Stimulated activated CD4-positive, alpha-beta T cell treated with anti-CD3 and anti-CD28 coated beads, Interleukin-2, amount 100 ng/mL, for 4 hours (primary cell): ENCODE data around the gene TYW1.
"Not testable (repeated sequence)": the region's sequence is repeated elsewhere in the genome, so short reads cannot be mapped to it uniquely, and the experiment has no call there.

Source experiments
- DNase-seq: peaks from one replicate; pipeline ENCODE4 v3.0.0-alpha.2; 2020; ENCODE audit warnings: low read depth

TYW1 gene

DNA sequence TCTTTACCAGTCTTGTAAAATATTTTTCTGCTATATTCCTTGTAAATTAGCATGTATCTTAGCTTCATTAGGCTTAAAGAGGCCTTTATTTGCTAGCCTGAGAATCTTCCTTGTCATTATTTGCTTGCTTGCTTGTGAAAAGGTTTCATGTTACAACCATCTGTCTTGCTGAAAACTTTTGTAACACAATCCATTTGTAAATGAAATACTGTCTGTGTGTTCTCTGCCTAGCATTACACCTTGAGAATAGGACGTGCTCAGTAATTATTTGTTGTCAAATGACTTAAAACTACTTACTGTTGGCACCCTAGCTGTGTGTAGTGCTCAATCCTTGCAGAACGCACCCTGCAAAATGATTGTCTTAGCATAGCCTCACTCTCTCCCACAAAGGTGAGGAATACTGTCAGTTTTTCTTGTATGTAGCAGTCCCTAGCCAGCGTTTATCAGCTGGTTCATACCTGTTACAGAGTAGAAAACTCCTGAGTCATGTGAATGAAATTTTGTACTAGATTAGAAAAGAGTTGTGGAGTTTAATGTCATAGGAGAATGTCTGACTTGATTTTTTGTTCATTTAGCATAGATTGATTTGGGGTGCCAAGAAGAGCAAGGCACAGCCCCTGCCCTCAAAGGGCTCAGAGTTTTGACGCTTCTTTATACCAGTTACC is 193.3 kb downstream of the TYW1 start:
- not testable (repeated sequence) for DNase-seq

DNA sequence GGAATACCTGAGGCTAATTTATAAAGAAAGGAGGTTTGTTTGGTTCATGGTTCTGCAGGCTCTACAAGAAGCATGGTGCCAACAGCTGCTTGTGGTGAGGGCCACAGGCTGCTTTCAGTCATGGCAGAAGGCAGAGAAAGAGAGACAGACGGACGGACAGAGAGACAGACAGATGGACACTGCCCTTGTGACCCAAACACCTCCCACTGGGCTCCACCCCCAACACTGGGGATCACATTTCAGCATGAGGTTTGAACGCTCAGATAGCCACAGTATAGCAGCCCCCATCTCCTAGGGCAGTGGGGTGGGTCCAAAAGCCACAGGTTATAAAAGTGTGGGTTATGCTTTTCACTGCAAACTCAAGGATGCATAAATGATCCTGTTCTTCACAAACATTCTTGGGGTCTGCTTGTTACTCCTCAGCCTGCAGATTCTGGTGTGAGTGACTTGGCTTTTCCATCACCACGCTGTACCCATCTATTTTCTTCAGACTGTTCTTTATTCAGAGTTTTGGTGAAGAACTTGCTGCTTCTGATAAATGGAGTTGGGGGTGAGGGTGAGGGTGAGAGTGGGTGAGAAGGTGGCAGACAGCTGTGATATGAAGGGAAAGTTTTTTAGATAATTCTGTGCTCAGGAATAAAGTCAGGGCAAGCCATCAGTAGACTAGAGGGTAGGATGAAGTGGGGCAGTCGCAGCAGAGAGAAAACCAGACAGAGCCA is 194.5 kb downstream of the TYW1 start:
- not testable (repeated sequence) for DNase-seq

DNA sequence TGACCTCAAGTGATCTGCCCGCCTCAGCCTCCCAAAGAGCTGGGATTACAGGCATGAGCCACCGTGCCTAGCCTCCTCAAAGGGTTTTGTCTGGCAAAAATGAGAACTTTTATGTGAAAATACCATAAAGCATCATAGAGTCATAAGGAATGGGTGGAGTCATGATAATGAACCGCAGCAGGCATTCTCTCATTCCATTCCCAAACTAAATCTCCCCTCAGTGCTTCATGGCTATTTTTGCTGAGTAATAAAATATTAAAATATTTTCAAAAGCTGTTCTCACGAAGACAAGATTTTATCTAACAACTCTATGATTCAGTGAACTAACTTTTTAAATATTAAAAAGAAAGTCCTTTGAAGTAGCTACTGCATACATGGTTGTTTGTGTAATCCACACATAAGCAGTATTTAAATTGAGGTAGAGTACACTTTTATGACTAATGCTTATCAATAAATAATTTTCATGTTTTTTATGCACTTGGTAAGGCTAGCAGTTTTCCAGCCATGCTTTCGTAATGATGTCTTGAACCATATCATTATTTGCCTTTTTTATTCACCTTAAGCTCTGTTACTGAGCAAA is 195.6 kb downstream of the TYW1 start:
- DNase-seq = not testable (repeated sequence)

DNA sequence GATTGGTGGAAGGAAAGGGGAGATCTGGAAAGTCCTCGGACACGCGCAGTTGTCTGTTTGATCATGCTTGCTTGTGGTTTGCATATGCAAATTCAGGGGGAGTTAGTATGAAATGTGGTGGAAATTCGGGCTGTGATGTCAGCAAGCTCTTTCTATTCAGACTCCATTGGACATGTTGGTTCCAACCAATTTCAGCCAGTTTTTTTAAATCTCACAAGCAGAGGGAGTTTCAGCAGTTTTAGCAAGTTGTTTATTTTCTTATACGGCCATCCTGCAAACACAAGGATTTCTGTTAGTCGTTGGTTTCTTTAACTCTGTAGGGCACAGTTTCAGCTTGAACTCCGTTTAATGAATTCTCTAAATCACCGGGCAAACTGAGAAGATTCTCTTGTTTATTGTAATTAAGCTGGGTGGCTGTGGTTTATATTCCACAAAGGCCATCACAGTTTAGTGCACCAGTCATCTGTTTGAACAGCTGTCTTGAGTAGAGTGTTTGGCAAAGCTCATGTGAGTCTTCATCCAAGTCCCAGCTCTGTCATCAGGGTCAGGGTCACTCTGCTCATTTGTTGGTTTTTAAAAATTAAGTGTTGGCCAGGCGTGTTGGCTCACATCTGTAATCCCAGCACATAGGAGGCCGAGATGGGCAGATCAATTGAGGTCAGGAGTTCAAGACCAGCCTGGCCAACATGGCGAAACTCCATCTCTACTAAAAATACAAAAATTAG is 196.4 kb downstream of the TYW1 start:
- not testable (repeated sequence) for DNase-seq

DNA sequence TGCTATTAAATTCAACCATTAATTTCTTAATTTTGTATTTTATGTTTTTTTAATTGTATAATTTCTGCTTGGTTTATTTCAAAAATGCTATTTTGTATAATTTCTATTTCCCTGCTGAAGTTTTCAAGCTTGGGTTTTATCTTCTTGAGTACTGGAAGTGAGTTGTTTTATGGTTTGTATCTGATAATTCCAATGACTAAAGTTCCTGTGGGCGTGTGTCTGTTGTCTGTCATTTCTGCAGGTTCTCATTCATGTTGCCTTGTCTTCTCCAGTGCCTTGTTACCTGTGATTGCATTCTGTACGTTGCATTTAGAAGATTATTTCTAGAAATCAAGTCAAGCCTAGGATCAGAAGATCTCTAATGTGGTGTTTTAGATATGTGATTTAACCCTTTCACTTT is 199.5 kb downstream of the TYW1 start:
- not testable (repeated sequence) for DNase-seq

DNA sequence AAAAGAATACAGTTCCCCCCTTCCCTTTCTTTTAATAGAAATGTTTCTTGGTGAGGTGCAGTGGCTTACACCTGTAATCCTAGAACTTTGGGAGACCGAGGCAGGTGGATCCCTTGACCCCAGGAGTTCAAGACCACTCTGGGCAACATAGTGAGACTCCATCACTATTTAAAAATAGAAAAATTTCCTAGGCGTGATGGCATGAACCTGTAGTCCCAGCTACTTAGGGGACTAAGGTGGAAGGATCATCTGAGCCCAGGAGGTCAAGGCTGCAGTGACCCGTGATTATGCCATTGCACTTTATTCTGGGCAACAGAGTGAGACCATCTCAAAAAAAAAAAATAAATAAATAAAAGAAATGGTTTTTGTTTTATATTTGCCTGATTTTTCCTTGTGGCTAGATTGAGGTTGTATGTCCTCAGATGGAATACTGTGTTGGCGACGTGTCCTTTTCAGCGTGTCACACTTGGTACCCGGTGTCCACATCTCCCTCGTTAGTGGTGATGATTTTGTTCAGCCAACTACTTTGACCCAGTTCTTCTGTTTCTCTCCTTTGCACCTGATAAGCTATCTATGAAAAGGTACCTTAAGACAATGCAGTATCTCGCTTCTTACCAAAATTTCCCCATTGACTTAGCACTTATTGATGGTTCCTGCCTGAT is 202.4 kb downstream of the TYW1 start:
- DNase-seq = not testable (repeated sequence)

DNA sequence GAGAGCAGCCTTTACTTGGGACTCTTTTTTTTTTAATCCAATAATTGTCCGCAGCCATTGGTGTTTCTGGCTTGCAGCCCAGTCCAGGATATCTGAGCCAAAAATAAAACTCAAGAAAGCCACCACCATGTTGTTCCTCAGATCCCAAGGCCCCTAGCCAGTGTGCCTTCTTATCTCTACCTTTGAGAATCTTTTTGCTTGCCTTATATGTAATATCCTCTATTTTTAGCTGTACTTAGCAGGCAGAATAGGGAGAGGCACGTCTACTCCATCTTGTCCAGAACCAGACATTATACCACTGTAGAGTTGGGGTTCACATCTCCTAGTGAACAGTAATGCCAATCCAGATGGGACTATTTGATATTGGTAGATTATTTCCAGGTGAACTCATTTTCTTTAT is 209.1 kb downstream of the TYW1 start:
- DNase-seq = not testable (repeated sequence)

DNA sequence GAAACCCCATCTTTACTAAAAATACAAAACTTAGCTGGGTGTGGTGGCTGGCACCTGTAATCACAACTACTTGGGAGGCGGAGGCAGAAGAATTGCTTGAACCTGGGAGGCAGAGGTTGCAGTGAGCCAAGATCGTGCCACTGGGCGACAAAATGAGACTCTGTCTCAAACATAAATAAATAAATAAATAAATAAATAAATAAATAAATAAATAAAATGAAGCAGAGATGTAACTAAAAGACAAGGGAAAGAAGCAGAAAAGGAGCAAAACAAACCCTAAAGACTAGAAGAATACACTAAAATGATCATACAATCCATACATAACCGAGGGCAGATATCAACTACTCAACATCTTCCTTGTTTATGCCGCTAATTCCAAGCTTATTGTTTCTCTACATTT is 209.8 kb downstream of the TYW1 start:
- DNase-seq = no peak

DNA sequence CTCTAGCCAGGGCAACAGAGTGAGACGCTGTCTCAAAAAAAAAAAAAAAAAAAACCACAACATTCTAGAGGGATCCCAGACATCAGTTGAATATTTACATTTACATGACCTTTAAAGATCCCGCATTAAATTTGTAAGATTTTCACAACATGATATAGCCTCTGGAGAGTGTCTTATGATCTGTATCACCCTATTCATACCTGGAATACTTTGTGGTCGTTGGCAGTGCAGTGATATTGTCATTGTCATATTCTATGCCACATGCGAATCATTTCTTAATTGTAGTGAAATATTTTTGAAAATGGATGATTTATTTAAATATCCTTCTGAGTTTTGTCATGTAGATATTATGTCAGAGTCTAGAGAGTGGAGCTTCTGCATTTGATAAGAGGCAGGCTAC is 212.0 kb downstream of the TYW1 start:
- DNase-seq = not testable (repeated sequence)

DNA sequence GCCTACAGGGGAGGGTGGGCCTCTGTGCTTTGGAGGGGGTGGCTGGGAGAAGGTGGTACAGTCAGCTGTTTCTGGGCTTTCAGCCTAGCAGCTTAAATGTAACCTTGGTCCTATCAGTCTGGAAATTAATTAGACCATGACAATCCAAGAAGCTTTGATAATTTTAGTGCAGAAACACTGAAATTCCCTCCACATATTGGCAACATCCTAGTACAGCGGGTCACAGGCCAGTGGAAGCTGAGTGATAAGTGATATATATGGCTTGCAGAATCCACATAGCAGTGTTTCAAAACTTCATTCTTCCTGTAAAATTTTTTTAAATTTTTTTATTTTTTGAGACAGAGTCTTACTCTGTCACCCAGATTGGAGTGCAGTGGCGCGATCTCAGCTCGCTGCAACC is 212.6 kb downstream of the TYW1 start:
- no peak for DNase-seq

DNA sequence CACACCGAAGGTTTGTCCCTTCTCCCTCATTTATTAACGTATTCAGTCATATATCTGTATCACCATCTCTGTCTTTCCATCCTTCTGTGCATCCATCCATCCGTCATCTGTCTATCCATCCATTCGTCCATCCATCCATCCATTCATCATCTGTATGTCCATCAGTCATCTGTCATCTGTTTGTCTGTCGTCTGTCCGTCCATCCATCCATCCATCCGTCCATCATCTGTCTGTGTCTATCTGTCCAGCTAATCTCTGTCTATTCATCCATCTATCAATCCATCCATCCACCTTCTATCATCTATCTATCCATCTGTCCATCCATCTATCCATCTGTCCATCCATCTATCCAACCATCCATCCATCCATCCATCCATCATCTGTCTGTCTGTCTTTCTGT is 213.9 kb downstream of the TYW1 start:
- DNase-seq = no peak

DNA sequence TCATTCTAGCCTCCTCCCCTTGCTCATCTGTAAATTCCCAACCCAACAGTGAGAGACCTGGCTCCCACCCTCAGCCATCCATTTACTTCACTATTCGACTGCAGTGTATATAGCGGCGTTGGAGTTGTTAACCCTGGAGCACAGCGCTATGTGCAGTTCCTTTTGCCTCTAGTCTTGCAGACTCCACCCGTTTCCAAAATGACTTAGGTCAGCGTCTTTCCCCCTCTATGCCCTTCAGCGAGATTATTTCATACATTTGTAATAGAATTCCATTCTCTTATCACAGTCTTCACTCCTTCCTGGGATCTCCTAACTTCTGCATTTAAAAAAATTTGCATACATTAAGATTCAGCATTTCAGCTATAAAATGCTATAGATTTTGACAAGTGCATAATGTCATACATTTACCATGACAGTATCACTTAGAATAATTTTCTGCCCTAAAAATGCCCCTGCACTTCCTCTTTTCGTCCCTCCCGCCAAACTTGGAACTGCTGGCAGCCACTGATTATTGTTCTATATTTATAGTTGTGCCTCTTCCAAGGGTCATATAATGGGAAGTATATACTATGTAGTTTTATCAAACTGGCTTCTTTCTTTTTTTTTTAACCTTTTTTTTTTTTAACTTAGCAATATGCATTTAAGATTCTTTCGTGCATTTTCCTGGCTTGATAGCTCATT is 215.2 kb downstream of the TYW1 start:
- DNase-seq = not testable (repeated sequence)

DNA sequence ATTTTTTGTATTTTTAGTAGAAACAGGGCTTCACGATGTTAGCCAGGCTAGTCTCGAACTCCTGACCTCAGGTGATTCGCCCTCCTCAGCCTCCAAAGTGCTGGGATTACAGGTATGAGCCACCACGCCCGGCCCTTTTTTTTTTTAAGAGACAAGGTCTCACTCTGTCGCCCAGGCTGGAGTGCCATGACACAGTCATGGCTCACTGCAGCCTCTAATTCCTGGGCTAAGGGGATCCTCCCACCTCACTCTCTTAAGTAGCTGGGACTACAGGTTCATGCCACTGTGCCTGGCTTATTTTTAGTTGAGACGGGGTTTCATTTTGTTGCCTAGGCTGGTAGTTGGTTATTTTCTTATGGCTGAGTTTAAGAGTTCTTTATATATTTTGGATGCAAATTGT is 216.4 kb downstream of the TYW1 start:
- not testable (repeated sequence) for DNase-seq

DNA sequence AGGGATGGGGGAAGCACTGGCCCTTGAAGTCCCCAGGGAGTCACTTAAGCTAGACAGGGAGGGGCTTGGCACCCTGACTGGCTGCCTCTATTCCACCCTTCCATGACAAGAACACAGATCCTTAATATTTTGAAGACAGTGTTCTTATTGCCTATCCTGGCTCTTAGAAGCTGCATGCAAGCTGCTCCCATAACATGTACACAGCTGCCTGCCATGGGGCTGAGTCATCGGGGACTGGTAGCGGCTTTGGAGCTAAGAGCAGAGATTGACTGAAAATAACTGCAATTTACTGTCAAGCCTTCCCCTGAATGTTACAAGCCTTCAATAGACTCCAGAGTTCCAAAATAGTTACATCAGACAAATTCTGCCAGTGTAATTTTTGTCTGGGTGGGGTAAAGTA is 226.9 kb downstream of the TYW1 start:
- DNase-seq = not testable (repeated sequence)

DNA sequence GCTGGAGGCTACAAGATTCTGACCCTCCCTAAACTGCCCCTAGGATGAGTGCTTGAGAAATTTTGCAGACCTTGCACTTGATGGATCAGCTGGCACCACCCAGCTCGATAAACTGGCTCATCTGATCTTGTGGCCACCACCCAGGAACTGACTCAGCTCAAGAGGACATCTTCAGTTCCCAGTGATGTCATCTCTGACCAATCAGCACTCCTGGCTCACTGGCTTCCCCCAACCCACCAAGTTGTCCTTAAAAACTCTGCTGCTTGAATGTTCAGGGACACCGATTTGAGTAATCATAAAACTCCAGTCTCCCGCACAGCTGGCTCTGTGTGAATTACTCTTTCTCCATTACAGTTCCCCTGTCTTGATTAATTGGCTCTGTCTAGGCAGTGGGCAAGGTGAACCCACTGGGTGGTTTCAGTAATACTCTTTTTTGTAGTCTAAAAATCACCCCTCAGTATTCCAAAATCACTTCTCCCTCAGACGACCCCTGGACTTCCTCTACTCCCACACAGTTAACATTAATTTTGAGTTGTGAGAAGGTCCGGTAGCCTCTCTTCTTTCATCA is 229.8 kb downstream of the TYW1 start:
- DNase-seq = not testable (repeated sequence)

DNA sequence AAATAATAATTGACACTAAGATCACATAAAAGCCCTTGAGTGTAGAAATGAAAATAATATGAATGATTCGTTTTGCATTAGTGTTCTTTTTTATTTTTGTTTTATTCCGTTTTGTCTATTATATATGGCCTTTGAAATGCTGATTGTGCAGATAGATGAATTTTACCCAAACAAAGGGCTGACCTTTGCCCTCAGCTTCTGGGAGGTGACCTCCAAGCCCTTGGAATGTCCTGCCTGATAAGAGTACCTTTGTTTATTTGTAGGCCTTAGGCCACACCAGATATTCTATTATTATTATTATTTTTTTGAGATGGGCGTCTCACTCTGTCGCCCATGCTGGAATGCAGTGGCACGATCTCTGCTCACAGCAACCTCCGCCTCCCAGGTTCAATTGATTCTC is 230.3 kb downstream of the TYW1 start:
- DNase-seq = not testable (repeated sequence)

DNA sequence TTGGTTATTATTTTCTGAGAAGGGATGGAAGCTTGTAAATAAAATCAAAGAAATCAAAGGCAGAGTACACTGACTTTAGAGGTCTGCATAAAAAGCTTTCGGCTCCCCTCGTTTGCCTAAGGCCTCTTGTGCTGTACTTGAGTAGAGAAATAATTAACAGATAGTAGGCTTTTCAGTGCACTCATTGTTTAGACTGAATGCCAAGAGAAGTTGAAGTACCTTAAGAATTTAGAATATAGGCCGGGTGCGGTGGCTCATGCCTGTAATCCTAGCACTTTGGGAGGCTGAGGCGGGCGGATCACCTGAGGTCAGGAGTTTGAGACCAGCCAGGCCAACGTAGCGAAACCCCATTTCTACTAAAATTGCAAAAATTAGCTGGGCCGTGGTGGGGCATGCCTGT is 232.4 kb downstream of the TYW1 start:
- not testable (repeated sequence) for DNase-seq

DNA sequence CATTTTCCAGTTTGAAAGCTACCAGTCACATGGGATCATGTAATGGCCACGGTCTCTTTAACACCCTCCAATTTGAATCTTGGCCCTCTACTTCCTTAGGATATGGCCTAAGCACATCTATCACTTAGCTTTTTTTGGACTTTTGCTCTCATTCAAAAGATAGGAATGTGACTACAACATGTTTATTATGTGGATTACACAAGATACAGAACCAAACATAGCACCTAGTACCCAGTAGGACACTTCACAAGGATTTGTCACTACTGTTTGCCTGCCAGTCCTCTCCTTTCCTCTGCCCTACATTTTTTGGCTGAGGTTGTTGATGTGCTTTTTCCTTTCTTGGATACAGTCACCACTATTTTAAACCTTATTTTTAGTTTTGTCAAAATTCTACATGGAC is 233.4 kb downstream of the TYW1 start:
- not testable (repeated sequence) for DNase-seq

DNA sequence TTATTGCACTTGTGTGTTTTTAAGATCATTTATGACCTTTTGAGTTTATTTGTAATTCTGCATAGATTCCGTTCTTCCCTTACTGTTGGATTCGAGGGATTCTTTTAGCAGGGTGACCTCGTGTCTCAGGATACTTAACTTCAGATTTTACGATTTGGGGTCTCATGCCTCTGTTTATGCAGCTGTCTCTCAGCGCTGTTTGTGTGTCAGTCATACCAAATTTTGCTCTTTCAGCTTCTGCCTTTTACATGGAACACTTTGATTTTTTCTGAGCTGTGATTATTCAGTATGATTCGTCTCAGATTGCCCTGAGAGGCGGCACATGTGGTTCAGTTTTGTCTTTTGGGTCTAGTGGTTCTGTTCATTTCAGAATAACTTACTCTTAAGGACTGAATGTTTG is 236.9 kb downstream of the TYW1 start:
- not testable (repeated sequence) for DNase-seq

DNA sequence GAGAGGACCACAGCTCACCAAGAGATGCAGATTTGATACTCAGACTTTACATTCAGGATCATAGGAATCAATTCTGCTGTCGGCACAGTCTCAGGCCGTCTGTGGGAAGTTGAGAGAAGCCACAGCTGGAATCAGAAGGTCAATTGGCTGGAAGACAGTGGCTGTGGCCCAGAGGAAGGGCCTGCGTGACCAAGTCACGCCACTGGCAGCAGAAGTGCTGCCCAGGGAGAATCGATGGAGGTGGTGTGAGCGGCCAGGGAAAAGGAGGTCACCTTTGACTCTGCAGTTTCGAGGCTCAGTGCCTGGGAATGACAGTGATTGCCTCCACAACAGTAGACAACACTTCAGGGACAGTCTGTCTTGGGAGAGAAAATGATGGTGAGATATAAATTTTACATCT is 239.6 kb downstream of the TYW1 start:
- not testable (repeated sequence) for DNase-seq

DNA sequence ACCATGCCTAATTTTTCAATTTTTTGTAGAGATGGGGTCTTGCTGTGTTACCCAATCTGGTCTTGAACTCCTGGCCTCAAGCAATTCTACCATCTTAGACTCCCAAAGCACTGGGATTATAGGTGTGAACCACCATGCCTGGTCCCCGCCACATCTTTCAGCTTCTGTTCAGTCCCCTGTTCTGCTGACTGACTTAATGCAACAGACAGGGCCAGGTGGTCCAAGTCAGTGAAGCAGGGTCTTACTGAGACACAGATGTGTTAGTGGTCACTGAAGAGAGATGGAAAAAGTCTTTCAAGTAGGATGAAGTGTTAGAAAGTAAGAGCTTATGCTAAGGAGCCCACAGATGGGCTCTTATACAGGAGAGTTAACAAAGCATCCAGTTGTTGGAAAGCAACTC is 246.2 kb downstream of the TYW1 start:
- not testable (repeated sequence) for DNase-seq
